NK-92 treated with Interleukin-12 subunit alpha and Interleukin-12 subunit beta, amount 100 ng/mL, for 24 hours (cell line): ENCODE data around the gene EID1.
"Not testable (repeated sequence)": the region's sequence is repeated elsewhere in the genome, so short reads cannot be mapped to it uniquely, and the experiment has no call there.

Experiments used
- DNase-seq: peaks from one replicate; lab custom pipeline; 2025; lab: John Stamatoyannopoulos, UW

The EID1 gene, protein sequence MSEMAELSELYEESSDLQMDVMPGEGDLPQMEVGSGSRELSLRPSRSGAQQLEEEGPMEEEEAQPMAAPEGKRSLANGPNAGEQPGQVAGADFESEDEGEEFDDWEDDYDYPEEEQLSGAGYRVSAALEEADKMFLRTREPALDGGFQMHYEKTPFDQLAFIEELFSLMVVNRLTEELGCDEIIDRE

GRCh38 chr15:48877630-48878595 is at the start of gene EID1:
Gene EID1 (plus strand): TSS chr15:48878134. CDS start chr15:48878177, 43 bp downstream.
- DNase-seq, result peak; percentile 93

- no peak for DNase-seq
Observed at GRCh38 chr15:48828471-48828870, 49.5 kb upstream of the EID1 start.

DNA sequence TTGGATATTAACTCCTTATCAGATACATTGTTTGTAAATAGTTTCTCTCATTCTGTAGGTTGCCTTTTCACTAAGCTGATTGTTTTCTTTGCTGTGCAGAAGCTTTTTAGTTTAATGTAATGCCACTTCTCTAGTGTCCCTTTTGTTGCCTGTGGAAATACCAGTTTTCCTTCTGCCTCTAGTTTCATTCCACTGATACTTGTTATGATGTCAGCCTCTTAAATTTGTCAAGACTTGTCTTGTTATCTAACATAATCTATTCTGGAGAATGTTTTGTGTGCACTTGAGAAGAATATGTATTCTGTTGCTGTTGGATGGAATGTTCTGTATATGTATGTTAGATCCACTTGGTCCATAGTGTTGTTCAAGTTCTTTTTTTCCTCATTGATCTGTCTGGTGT is 49.0 kb upstream of the EID1 start:
- no peak for DNase-seq

- no peak for DNase-seq
Observed at GRCh38 chr15:48832648-48833047, 45.3 kb upstream of the EID1 start.

DNA sequence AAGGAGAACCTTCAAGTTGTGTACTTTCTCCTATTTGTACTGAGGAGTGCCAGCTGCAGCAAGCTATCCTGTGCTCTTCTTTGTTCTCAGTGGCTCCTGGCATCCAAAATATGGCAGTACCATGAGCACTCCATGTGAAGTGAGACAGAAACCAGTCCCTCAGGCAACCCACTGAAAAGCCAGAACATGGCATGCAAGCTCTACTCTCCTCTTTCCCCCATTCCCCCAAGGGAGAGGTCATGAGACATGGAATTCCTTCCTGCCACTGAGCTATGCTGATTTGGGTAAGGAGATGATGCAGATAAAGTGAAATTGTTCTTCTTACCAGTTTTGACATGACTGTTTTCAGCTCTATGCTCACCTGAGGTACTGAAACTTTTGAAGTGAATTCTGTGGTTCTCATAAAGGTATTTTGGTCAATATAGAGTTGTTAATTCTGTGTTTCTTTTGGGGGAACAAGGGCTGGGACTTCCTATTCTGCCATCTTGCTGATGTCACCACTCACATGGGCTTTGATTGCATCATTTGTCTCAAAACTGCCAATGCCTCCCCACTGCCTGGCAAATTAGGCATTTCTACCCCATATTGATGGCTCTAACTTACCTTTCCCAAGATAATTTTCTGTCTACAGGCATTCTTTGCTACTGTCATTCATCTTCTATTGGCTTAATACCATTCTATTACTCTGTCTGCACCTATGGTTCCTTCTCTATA is 44.3 kb upstream of the EID1 start:
- DNase-seq, result no peak

- no peak for DNase-seq
Observed at GRCh38 chr15:48834756-48835155, 43.2 kb upstream of the EID1 start.

DNA sequence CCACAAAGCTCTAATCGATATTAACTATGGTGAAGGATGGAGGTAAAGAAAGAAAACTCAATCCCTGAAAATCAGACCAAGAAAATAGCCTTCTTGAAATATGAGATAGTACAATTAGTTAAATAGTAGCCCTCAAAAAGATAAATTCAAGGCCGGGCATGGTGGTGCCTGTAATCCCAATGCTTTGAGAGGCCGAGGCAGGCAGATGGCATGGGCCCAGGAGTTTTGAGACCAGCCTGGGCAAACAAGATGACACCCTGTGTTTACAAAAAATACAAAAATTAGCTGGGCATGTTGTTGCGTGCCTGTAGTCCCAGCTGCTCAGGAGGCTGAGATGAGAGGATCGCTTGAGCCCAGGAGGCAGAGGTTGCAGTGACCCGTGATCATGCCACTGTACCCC is 35.4 kb upstream of the EID1 start:
- DNase-seq, result no peak

DNA sequence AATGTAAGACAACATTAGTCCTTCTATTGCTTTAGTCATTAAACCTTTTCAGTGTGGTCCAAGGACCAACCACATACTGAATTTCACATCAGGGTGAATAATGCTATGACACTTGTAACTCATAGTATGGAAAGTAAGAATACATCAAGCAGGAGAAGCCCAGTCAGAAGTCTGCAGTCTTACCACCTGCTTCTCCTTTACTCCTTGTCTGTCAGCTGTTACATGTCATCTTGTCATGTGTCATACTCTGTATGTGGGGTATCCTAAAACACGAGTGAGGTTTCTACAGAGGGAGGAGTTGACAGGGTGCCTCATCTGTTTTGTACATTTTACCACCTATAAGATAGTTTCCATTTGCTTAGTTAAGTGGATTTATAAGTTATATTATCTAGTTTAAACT is 32.8 kb upstream of the EID1 start:
- no peak for DNase-seq

- DNase-seq, result no peak
Observed at GRCh38 chr15:48850648-48851047, 27.3 kb upstream of the EID1 start.

DNA sequence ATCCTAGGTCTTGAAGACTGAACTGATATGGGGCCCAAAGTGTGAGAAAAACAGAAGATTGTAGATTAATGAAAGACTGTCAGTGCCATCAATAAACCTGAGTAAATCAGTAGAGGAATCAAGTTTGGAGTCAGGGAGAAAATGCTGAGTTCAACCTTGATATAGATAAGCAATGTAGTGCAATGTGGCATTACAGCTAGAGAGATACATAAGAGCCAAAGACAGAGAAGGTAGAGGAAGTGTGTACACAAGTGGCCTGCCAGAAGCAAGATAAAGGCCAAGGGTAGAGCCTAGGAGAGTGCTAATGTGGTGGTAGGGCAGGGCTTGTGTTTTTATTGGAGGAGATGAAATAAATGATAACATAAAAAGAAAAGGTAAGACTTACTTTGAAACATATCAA is 26.0 kb upstream of the EID1 start:
- no peak for DNase-seq

DNA sequence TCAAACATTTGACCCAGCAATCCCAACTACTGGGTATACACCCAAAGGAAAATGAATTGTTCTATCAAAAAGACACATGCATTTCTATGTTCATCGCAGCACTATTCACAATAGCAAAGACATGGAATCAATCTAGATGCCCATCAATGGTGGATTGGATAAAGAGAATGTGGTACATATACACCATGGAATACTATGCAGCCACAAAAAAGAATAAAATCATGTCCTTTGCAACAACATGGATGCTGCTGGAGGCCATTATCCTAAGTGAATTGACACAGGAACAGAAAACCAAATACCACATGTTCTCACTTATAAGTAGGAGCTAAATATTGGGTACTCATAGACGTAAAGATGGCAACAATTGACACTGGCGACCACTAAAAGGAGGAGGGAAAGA is 23.5 kb upstream of the EID1 start:
- not testable (repeated sequence) for DNase-seq

GRCh38 chr15:48855501-48856440 is 22.2 kb upstream of the EID1 start:
- no peak for DNase-seq

GRCh38 chr15:48856942-48857341 is 21.0 kb upstream of the EID1 start:
- DNase-seq, result no peak

- DNase-seq, result no peak
Observed at GRCh38 chr15:48858401-48858800, 19.5 kb upstream of the EID1 start.

DNA sequence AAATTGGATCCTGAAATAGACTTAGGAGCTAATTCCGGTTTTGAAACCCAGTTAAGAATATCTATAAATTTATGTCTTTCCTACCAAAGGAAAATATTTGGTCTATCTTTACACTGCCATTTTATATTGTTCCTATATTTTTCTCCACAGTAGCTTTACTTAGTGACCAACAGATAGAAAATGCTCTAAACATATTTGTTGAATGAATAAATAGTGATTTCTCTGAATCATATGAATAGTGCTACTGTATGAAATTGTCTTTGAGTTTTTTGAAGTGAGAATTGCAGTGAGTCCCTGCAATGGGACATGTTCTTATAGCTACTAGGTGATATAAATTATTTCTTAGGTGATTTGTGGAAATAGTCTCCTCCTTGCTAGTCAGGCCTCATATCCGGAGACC is 18.5 kb upstream of the EID1 start:
- no peak for DNase-seq

- no peak for DNase-seq
Observed at GRCh38 chr15:48861813-48862431, 16.0 kb upstream of the EID1 start.

DNA sequence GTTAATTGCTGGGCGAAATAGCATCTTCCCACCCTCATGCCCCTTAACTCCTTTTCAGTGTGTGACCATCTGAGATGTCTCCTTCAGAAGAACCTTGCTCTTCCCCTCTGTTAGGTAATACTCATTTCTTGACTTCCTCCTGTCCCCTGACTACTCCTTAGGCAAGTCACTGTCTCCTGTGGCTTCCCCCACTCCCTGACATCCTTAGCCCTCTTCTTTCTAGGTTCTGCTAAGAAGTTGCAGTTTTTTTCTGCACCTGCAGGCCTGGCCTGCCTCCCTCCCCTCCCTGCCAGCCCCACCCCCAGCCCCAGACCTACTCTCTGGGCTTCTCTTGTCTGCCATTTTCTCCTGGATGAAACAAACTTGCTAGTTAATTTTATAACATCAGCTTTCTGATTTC is 15.2 kb upstream of the EID1 start:
- no peak for DNase-seq

DNA sequence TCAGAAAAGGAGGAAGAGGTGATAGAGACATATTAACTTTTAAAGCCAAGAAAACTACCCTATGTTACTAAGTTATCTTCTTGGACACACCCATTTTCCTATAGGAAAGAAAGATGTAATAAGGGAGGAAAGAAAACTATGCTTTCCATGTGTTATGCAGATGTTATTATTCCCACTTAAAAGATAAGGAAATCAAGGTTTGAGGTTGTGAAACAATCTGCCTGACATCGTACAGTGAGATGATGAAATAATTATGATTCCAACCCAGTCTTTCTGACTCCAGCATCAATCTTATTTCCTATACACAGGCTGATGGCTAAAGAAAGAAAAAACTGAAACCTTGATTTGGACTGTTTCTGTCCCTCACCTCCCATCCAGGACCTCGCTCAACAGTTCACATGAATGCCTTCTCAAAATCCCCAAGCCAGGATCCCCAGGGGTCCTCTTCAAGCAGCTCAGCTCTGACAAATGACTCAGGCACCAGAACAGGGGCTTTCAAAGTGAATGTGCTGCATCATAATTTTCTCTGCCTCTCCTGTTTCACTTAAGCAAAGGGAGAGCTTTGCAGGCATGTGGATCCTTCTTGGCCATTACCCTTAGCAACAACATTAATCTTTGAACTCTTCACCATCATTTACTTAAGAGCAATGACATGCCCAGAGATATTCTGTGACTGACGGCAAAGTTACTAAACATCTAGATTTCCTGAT is 12.4 kb upstream of the EID1 start:
- no peak for DNase-seq

- no peak for DNase-seq
Observed at GRCh38 chr15:48866141-48866563, 11.8 kb upstream of the EID1 start.

DNA sequence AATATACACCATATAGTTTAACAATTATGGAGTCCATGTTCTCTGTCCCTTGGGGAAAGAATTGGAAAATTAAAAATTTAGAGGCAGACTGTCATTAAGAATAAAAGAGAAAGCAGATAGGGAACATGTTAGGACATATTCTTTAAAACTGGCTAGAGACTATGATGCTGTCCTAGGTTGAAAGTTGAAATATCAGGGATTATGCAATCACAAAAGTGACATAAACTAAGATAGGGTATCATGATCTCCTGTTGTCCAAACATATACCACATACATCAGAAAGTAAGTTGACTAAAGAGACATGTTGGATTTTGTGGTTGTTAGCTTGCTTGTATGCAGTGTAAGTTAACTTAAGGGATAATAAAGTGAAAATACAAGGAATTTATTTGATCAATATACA is 9.9 kb upstream of the EID1 start:
- no peak for DNase-seq

DNA sequence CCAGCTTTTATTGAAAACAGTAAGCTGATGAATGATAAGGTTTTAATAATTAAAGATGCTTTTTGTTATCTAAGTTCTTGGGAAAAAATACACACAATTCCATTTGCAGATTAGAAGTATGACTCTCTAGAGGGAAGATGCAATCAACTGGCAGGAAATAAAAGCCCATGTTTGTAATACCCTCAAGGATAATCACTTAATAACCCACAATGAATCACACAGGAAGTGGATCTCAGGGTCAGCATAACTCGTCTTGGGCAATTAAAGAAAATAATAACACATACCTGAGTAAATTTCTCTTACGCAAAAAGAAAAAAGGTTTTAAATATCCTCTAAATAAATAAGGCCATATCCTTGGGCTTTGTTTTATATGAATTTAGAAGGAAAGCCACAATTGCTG is 9.4 kb upstream of the EID1 start:
- no peak for DNase-seq
